Endothelial cell of umbilical vein (primary cell): ENCODE data around the gene ULK4. TPM values are rescaled to one million over a fixed set of nuclear protein-coding genes. Genes with fewer than 3 reads are reported as not detected.

Source experiments
- BruUV-seq: library from RNA; stranded (reverse); fragments of 400-500 nt; replicated peaks from 2 replicates; lab custom pipeline; 2021; lab: Mats Ljungman, UMichigan
- CTCF ChIA-PET: fragments of 300-600, 350-600 bp; sonication (Branson Sonifier 250); formaldehyde crosslinking; loops from one replicate; lab custom pipeline; 2021; ENCODE audit warnings: antibody characterized with exemption, inconsistent platforms; lab: Charles Lee
- POLR2A ChIA-PET: fragments of 300-600, 350-600 bp; sonication (Branson Sonifier 250); formaldehyde crosslinking; loops from one replicate; lab custom pipeline; 2021; ENCODE audit warnings: antibody characterized with exemption, inconsistent platforms; lab: Charles Lee
- DNase-seq: peaks from one replicate; pipeline ENCODE4 v3.0.0-alpha.2; 2011; ENCODE audit warnings: low read depth, low spot score
- FAIRE-seq: peaks from 2 replicates; lab custom pipeline; 2011; peaks lifted over from hg19 to GRCh38; lab: Jason Lieb, UNC
- H2AFZ ChIP-seq: 2 replicates; pipeline ENCODE4 v1.6.0; 2012; ENCODE audit warnings: low read depth, low read length, control low read depth, inconsistent platforms
- H3K27ac ChIP-seq: 2 replicates; pipeline ENCODE4 v1.5.1; 2011; ENCODE audit warnings: low read depth, mild to moderate bottlenecking, control low read depth, low read length, moderate library complexity; ENCODE audit not compliant: insufficient read depth
- H3K27me3 ChIP-seq, 2 experiments: 2 replicates each; pipeline versions ENCODE4 v1.6.0 to v1.6.1; 2011; ENCODE audit warnings: low read length in 2 of 2, mixed read lengths in 1 of 2; ENCODE audit not compliant: control insufficient read depth in 2 of 2, insufficient read depth in 2 of 2
- H3K36me3 ChIP-seq, 2 experiments: 2 replicates in 1 of 2; 3 replicates in 1 of 2; pipeline ENCODE4 v1.5.1; 2011; ENCODE audit warnings: low read length in 2 of 2, mild to moderate bottlenecking in 1 of 2, moderate library complexity in 1 of 2; ENCODE audit not compliant: control insufficient read depth in 2 of 2, insufficient read depth in 2 of 2; ENCODE audit errors: extremely low read depth in 1 of 2
- H3K4me1 ChIP-seq: 3 replicates; pipeline ENCODE4 v1.5.1; 2011; ENCODE audit warnings: mild to moderate bottlenecking, low read length; ENCODE audit not compliant: control insufficient read depth, insufficient read depth; ENCODE audit errors: extremely low read depth
- H3K4me2 ChIP-seq: 2 replicates; pipeline ENCODE4 v1.6.1; 2011; ENCODE audit warnings: low read length, control low read depth, mixed read lengths; ENCODE audit not compliant: insufficient read depth
- H3K4me3 ChIP-seq, 3 experiments: fragments of 200-600 bp in 1 of 3; sonication (generic), shearing (Covaris generic) in 1 of 3; replicated peaks in 1 of 3; 2 replicates each; pipeline ENCODE4 v1.5.1; 2011 to 2016; ENCODE audit warnings: control low read depth in 3 of 3, low read length in 3 of 3, mild to moderate bottlenecking in 2 of 3, inconsistent platforms in 1 of 3, low read depth in 1 of 3, moderate library complexity in 1 of 3; ENCODE audit not compliant: insufficient read depth in 1 of 3
- H3K79me2 ChIP-seq: 2 replicates; pipeline ENCODE4 v1.6.0; 2012; ENCODE audit warnings: low read length, inconsistent platforms; ENCODE audit not compliant: control insufficient read depth, insufficient read depth
- H3K9ac ChIP-seq: replicated peaks from 2 replicates; pipeline ENCODE3; 2011; ENCODE audit warnings: low read length, control low read depth; ENCODE audit not compliant: insufficient read depth; ENCODE audit errors: extremely low read depth
- H3K9me1 ChIP-seq: replicated peaks from 3 replicates; pipeline ENCODE4 v1.6.0; 2011; ENCODE audit warnings: mild to moderate bottlenecking, low read length; ENCODE audit not compliant: control insufficient read depth, insufficient read depth; ENCODE audit errors: extremely low read depth
- H3K9me3 ChIP-seq: replicated peaks from 2 replicates; pipeline ENCODE4 v1.5.1; 2012; ENCODE audit warnings: low read length, inconsistent platforms; ENCODE audit not compliant: control insufficient read depth, insufficient read depth
- H4K20me1 ChIP-seq: replicated peaks from 2 replicates; pipeline ENCODE3; 2011; ENCODE audit warnings: mild to moderate bottlenecking, low read length; ENCODE audit not compliant: control insufficient read depth, insufficient read depth; ENCODE audit errors: extremely low read depth
- EZH2 ChIP-seq: IDR thresholded peaks from 2 replicates; pipeline ENCODE4 v1.6.1; 2012; ENCODE audit warnings: borderline replicate concordance, low read depth, mild to moderate bottlenecking, moderate library complexity, low read length, inconsistent platforms; ENCODE audit not compliant: severe bottlenecking
- FOS ChIP-seq: IDR thresholded peaks from 2 replicates; pipeline ENCODE4 v1.6.1; 2011; ENCODE audit warnings: mild to moderate bottlenecking, low read length, moderate library complexity, borderline replicate concordance; ENCODE audit not compliant: insufficient read depth
- GATA2 ChIP-seq: IDR thresholded peaks from 2 replicates; pipeline ENCODE4 v1.7.0; 2011; ENCODE audit warnings: low read depth, mild to moderate bottlenecking, moderate library complexity, mixed read lengths, low read length; ENCODE audit not compliant: insufficient read length, insufficient read depth
- JUN ChIP-seq: IDR thresholded peaks from 2 replicates; pipeline ENCODE4 v1.6.1; 2011; ENCODE audit warnings: borderline replicate concordance, low read depth; ENCODE audit not compliant: insufficient read length, insufficient read depth
- MYC ChIP-seq: IDR thresholded peaks from one replicate; pipeline ENCODE4 v1.6.1; 2011; ENCODE audit warnings: mild to moderate bottlenecking, low read depth, low read length
- POLR2A ChIP-seq: IDR thresholded peaks from 2 replicates; pipeline ENCODE4 v1.6.1; 2012; ENCODE audit warnings: low read depth, mild to moderate bottlenecking, control low read depth, low read length
- POLR2AphosphoS5 ChIP-seq: IDR thresholded peaks from 2 replicates; pipeline ENCODE4 v1.6.1; 2012; ENCODE audit warnings: low read depth, mild to moderate bottlenecking, control low read depth, low read length, moderate library complexity; ENCODE audit not compliant: insufficient read depth
- dilution Hi-C: fragments of 300-500 bp; cut with MboI; formaldehyde crosslinking; loops from one replicate; pipeline ENCODE4 v1.15.0; 2019; ENCODE audit warnings: low sequenced_read_pairs; ENCODE audit not compliant: extremely low pct_ligation_motif_present
- intact Hi-C: fragments of 100-400 bp; cut with micrococcal nuclease; formaldehyde crosslinking; loops from one replicate; pipeline ENCODE4 v1.10.0; 2022
- polyA plus RNA-seq, 4 experiments: library from polyadenylated mRNA; depleted of rRNA in 3 of 4; stranded (reverse) in 3 of 4; unstranded in 1 of 4; fragments of >200 nt; gene quantifications; 2 replicates each; pipeline versions ENCODE4 v1.2.1 to v1.2.3, GENCODE V29; 2011 to 2012; ENCODE audit warnings: missing spikeins in 1 of 4
- total RNA-seq: library from RNA; stranded (reverse); gene quantifications from 2 replicates; pipeline ENCODE4 v1.2.3, GENCODE V29; 2021
- TF ChIP-seq, protein P1 (sequence below): IDR thresholded peaks from 2 replicates; pipeline ENCODE4 v1.6.1; 2011; ENCODE audit not compliant: insufficient read depth, insufficient read length
- TF ChIP-seq, protein P2 (sequence below), 2 donors: IDR thresholded peaks; 1 replicate in 1 of 2; 2 replicates in 1 of 2; pipeline ENCODE4 v1.5.1; 2011; ENCODE audit warnings: low read length in 2 of 2, mild to moderate bottlenecking in 2 of 2, moderate library complexity in 2 of 2, control low read depth in 1 of 2, inconsistent platforms in 1 of 2, low read depth in 1 of 2; ENCODE audit not compliant: insufficient read depth in 1 of 2; ENCODE audit errors: extremely low read depth in 1 of 2

Gene ULK4
- total and polyA plus RNA-seq, 2 donors (not counting 3 experiments of a cell fraction or from before 2014, with no cell fraction given): 3.3 to 16.0 TPM

DNA sequence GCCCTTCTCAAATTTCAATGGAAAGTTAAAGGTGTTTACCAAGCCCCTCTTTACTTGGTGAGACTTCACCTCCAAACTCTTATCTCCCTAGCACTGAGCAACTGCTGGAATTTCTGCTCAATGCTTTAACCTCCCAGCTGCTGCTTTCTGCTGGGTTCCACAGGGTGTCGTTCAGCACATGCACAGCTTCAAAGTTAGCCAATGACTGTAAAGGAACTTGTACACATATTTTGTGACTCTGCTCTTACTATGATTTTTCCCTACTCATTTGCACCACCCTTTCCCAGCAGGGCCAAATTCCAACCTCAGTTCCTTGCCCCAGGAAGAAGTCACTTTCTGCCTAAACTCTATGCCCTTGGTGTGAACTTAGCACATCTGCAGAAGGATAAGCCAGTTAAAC lies 89.7 kb downstream of the ULK4 start:
- TF ChIP-seq POLR2AphosphoS5: no peak
- TF ChIP-seq, protein P1, sequence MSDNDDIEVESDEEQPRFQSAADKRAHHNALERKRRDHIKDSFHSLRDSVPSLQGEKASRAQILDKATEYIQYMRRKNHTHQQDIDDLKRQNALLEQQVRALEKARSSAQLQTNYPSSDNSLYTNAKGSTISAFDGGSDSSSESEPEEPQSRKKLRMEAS: no peak
- TF ChIP-seq MYC: no peak
- no peak for TF ChIP-seq POLR2A
- TF ChIP-seq EZH2: no peak
- TF ChIP-seq, protein P2, sequence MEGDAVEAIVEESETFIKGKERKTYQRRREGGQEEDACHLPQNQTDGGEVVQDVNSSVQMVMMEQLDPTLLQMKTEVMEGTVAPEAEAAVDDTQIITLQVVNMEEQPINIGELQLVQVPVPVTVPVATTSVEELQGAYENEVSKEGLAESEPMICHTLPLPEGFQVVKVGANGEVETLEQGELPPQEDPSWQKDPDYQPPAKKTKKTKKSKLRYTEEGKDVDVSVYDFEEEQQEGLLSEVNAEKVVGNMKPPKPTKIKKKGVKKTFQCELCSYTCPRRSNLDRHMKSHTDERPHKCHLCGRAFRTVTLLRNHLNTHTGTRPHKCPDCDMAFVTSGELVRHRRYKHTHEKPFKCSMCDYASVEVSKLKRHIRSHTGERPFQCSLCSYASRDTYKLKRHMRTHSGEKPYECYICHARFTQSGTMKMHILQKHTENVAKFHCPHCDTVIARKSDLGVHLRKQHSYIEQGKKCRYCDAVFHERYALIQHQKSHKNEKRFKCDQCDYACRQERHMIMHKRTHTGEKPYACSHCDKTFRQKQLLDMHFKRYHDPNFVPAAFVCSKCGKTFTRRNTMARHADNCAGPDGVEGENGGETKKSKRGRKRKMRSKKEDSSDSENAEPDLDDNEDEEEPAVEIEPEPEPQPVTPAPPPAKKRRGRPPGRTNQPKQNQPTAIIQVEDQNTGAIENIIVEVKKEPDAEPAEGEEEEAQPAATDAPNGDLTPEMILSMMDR (IDR thresholded peaks at IDR 0.05; ENCODE audit: extremely low read depth in 1 of 2, insufficient read depth in 1 of 2, low read depth in 1 of 2, low read length in 2 of 2): no peak
- TF ChIP-seq JUN: no peak
- no peak for TF ChIP-seq FOS
- TF ChIP-seq GATA2: no peak
- DNase-seq (no peak), FAIRE-seq (no peak)
- CTCF ChIA-PET: interaction anchor here (0.7 to 1.4 kb wide), 2 partner anchors 125 to 145 kb away, joined by 3 read pairs; no protein-coding TSS in a partner anchor
- Histone ChIP-seq H3K4me1 (no peaks in the 10 kb centered on the region), H3K9me3 (no peaks in the 10 kb centered on the region), H4K20me1 (no peaks in the 10 kb centered on the region), H2AFZ (no peak overlapping the region), H3K4me3 (no peak overlapping the region), H3K27ac (no peak overlapping the region), H3K79me2 (no peaks in the 10 kb centered on the region), H3K9ac (no peak overlapping the region), H3K4me2 (no peak overlapping the region), H3K9me1 (no peaks in the 10 kb centered on the region), H3K36me3 (no peaks in the 10 kb centered on the region), H3K27me3 (no peaks in the 10 kb centered on the region)
- intact Hi-C loops: no loop called here
- no TSS peak for BruUV-seq
- POLR2A ChIA-PET: no interaction called here
- dilution Hi-C loops: no loop called here
